K562 (cell line): ENCODE results near the gene SDR42E2. TPM values are rescaled to one million over a fixed set of nuclear protein-coding genes. Genes with fewer than 3 reads are reported as not detected.
A peak's percentile ranks its signal among the peaks of the same experiment; 100 is the strongest.

Experiments used
- ARHGAP35 ChIP-seq: fragments of 450-650 bp; IDR thresholded peaks from 2 replicates; pipeline ENCODE4 v1.6.1; 2018; ENCODE audit not compliant: partially characterized antibody
- ATF7 ChIP-seq: fragments of 450-650 bp; IDR thresholded peaks from 2 replicates; pipeline ENCODE4 v1.7.1; 2014; ENCODE audit warnings: mild to moderate bottlenecking, moderate library complexity
- CEBPB ChIP-seq: fragments of 450-650 bp; IDR thresholded peaks from 2 replicates; pipeline ENCODE4 v1.6.1; 2016; ENCODE audit warnings: missing genetic modification characterization, missing compliant biosample characterization
- CHCHD3 ChIP-seq: fragments of 250-450 bp; sonication (Bioruptor Pico); IDR thresholded peaks from 2 replicates; pipeline ENCODE4 v2.1.2; 2022; ENCODE audit warnings: mild to moderate bottlenecking
- CTBP1 ChIP-seq: fragments of 450-650 bp; IDR thresholded peaks from 2 replicates; pipeline ENCODE4 v1.6.1; 2016; ENCODE audit warnings: borderline replicate concordance
- DACH1 ChIP-seq: fragments of 450-650 bp; IDR thresholded peaks from 2 replicates; pipeline ENCODE4 v1.6.1; 2018; ENCODE audit not compliant: partially characterized antibody
- HDAC6 ChIP-seq: IDR thresholded peaks from 2 replicates; pipeline ENCODE4 v1.6.1; 2012; ENCODE audit warnings: low read depth, mild to moderate bottlenecking, control low read depth, inconsistent platforms, low read length, moderate library complexity
- IRF2 ChIP-seq: sonication (generic); formaldehyde crosslinking; IDR thresholded peaks from 2 replicates; pipeline ENCODE4 v1.8.1; 2022; ENCODE audit warnings: mild to moderate bottlenecking, missing genetic modification reagents
- KDM4B ChIP-seq, 2 experiments: fragments of 450-650 bp in 1 of 2; sonication (generic) in 1 of 2; IDR thresholded peaks; 2 replicates each; pipeline ENCODE4 v1.6.1; 2016 to 2017; ENCODE audit warnings: borderline replicate concordance in 2 of 2, antibody characterized with exemption in 1 of 2, low read depth in 1 of 2, mild to moderate bottlenecking in 1 of 2
- MBD2 ChIP-seq: sonication (generic); IDR thresholded peaks from 2 replicates; pipeline ENCODE4 v1.6.1; 2016; ENCODE audit warnings: low read depth, borderline replicate concordance
- MIER1 ChIP-seq: fragments of 450-650 bp; IDR thresholded peaks from 2 replicates; pipeline ENCODE4 v1.6.1; 2016; ENCODE audit warnings: antibody characterized with exemption, mild to moderate bottlenecking, low read depth
- NR4A1 ChIP-seq, 2 experiments: fragments of 250-450 bp in 1 of 2; fragments of 450-650 bp in 1 of 2; sonication (Bioruptor Pico) in 1 of 2; IDR thresholded peaks; 2 replicates each; pipeline versions ENCODE4 v1.4.0 to v1.6.1; 2016 to 2020; ENCODE audit warnings: mild to moderate bottlenecking in 2 of 2, missing compliant biosample characterization in 1 of 2, missing genetic modification characterization in 1 of 2, moderate library complexity in 1 of 2
- NUFIP1 ChIP-seq: fragments of 450-650 bp; IDR thresholded peaks from 2 replicates; pipeline ENCODE4 v1.6.1; 2018; ENCODE audit not compliant: partially characterized antibody
- PML ChIP-seq: IDR thresholded peaks from 2 replicates; pipeline ENCODE4 v1.6.1; 2012; ENCODE audit warnings: low read length, inconsistent platforms
- RAD21 ChIP-seq, 2 experiments: fragments of 250-450 bp in 1 of 2; fragments of 450-650 bp in 1 of 2; sonication (Bioruptor Pico) in 1 of 2; formaldehyde crosslinking in 1 of 2; IDR thresholded peaks in 1 of 2; conservative IDR thresholded peaks in 1 of 2; 2 replicates each; pipeline versions ENCODE4 v1.4.0 to v1.8.0; 2020 to 2022; ENCODE audit warnings: mild to moderate bottlenecking in 2 of 2, moderate library complexity in 1 of 2
- RBM39 ChIP-seq: fragments of 200-400 bp; formaldehyde crosslinking; optimal IDR thresholded peaks from 2 replicates; pipeline ENCODE3; 2018; ENCODE audit warnings: low read depth, low read length
- SMAD4 ChIP-seq: fragments of 250-450 bp; sonication (Bioruptor Pico); conservative IDR thresholded peaks from 2 replicates; pipeline ENCODE4 v1.8.0; 2021; ENCODE audit warnings: inconsistent platforms, mild to moderate bottlenecking, moderate library complexity
- SMARCE1 ChIP-seq: fragments of 450-650 bp; IDR thresholded peaks from 2 replicates; pipeline ENCODE4 v1.7.1; 2016; ENCODE audit warnings: mild to moderate bottlenecking
- ZBTB17 ChIP-seq: fragments of 450-650 bp; formaldehyde crosslinking; IDR thresholded peaks from 2 replicates; pipeline ENCODE4 v1.4.0; 2020; ENCODE audit warnings: mild to moderate bottlenecking
- ZC3H11A ChIP-seq: IDR thresholded peaks from 2 replicates; pipeline ENCODE4 v1.6.1; 2012; ENCODE audit warnings: low read depth, low read length, improper control_type of control experiment
- ZNF121 ChIP-seq: sonication (generic); formaldehyde crosslinking; conservative IDR thresholded peaks from 2 replicates; pipeline ENCODE4 v1.8.0; 2022; ENCODE audit warnings: missing genetic modification reagents
- ZNF184 ChIP-seq: sonication (generic); formaldehyde crosslinking; IDR thresholded peaks from 2 replicates; pipeline ENCODE4 v1.5.0; 2020; ENCODE audit warnings: missing genetic modification reagents
- ZNF232 ChIP-seq: sonication (generic); formaldehyde crosslinking; IDR thresholded peaks from 2 replicates; pipeline ENCODE4 v1.8.0; 2022; ENCODE audit warnings: mild to moderate bottlenecking, missing genetic modification reagents
- ZNF444 ChIP-seq: fragments of 250-450 bp; sonication (Bioruptor Pico); IDR thresholded peaks from 2 replicates; pipeline ENCODE4 v1.4.0; 2020; ENCODE audit warnings: mild to moderate bottlenecking, moderate library complexity
- ZNF76 ChIP-seq: fragments of 250-450 bp; sonication (Bioruptor Pico); IDR thresholded peaks from 2 replicates; pipeline ENCODE4 v1.4.0; 2020; ENCODE audit warnings: mild to moderate bottlenecking, moderate library complexity, borderline replicate concordance
- ZNF830 ChIP-seq: fragments of 250-450 bp; sonication (Bioruptor Pico); IDR thresholded peaks from 2 replicates; pipeline ENCODE4 v1.5.0; 2021; ENCODE audit warnings: mild to moderate bottlenecking
- polyA plus RNA-seq, 8 experiments: library from polyadenylated mRNA; depleted of rRNA in 4 of 8; stranded (reverse) in 5 of 8; unstranded in 3 of 8; fragments of >200 nt; fragmentation: Nextera tagmentation in 2 of 8; fragmentation: Illumina TruSeq in 1 of 8; extraction: Ambion mirVana in 2 of 8; extraction: Trizol in 1 of 8; gene quantifications; 2 replicates each; pipeline versions ENCODE4 v1.2.1 to v1.2.3, GENCODE V29; 2011 to 2014; ENCODE audit warnings: inconsistent platforms in 1 of 8, missing spikeins in 1 of 8
- total RNA-seq, 7 experiments: library from RNA; depleted of rRNA in 6 of 7; stranded (reverse); fragments of >200 nt in 6 of 7; fragmentation: Illumina TruSeq in 2 of 7; extraction: Trizol in 2 of 7; gene quantifications; 2 replicates each; pipeline versions ENCODE4 v1.2.1 to v1.2.3, GENCODE V29; 2011 to 2021; ENCODE audit warnings: low replicate concordance in 1 of 7
- TF ChIP-seq, protein P1 (sequence below): sonication (generic); formaldehyde crosslinking; IDR thresholded peaks from 2 replicates; pipeline ENCODE4 v1.8.0; 2022; ENCODE audit warnings: mild to moderate bottlenecking, missing genetic modification reagents
- TF ChIP-seq, protein P2 (sequence below): fragments of 450-650 bp; formaldehyde crosslinking; IDR thresholded peaks from 2 replicates; pipeline ENCODE4 v1.4.0; 2022; ENCODE audit warnings: mild to moderate bottlenecking, moderate library complexity

SDR42E2 gene
- total and polyA plus RNA-seq, 9 of the 15 experiments (the other 6 are each of a cell fraction or from before 2014, with no cell fraction given), result 0.03 to 0.07 (median 0.04) TPM; not detected in 4

DNA sequence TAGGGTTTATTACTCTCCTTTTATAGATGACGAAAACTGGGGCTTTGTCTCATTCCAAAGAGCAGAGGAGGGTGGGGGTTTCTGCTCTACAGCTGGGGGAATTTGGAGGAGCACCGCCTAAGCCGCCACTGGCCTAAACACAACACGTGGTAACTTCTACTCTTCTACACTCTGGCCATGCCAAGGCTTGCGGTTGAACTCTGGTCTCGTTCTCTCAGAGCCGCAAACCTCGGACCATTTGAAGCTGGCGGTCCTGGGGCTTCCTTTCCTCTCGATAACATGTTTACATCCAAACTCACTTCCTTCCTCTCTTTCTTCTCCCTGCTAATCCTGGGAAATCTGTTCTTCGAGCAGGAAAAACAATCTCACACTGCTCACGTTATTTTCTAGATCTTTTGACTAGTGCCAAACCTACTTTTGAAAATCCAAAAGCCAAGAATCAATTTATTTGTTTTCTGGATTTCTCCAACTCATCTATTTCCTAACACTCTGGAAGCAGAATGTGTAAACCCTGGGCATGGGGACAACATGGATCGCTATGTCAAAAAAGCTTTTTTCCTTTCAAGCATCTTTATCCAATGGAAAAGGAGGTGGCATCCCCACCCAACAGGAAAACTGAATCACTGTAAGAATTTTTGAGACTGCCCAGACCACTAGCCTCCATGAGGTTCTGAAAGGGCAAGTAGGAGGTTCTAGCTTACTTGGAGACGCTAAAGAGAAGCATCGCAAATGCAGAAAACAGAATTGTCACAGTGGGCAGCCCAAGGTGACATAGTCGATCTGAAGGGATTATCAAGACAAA, 30.2 kb downstream of the SDR42E2 start (continued):
- no peak for TF ChIP-seq ATF7
- TF ChIP-seq ZNF76 (CRISPR knock-in tag), result no peak; the same call in 1 of the 2 replicates
- no peak for TF ChIP-seq ZBTB17
- TF ChIP-seq SMAD4 (CRISPR knock-in tag), result no peak; the same call in 1 of the 2 replicates
- TF ChIP-seq ZNF444 (CRISPR knock-in tag), result no peak
- TF ChIP-seq CTBP1, result no peak
- no peak for TF ChIP-seq MBD2
- TF ChIP-seq NUFIP1, result peak; percentile 10
- TF ChIP-seq IRF2 (CRISPR knock-in tag), result no peak
- TF ChIP-seq ZNF232 (CRISPR knock-in tag), result no peak
- TF ChIP-seq, protein P1, sequence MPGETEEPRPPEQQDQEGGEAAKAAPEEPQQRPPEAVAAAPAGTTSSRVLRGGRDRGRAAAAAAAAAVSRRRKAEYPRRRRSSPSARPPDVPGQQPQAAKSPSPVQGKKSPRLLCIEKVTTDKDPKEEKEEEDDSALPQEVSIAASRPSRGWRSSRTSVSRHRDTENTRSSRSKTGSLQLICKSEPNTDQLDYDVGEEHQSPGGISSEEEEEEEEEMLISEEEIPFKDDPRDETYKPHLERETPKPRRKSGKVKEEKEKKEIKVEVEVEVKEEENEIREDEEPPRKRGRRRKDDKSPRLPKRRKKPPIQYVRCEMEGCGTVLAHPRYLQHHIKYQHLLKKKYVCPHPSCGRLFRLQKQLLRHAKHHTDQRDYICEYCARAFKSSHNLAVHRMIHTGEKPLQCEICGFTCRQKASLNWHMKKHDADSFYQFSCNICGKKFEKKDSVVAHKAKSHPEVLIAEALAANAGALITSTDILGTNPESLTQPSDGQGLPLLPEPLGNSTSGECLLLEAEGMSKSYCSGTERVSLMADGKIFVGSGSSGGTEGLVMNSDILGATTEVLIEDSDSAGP, result no peak
- TF ChIP-seq CEBPB (tag), result no peak
- TF ChIP-seq, protein P2, sequence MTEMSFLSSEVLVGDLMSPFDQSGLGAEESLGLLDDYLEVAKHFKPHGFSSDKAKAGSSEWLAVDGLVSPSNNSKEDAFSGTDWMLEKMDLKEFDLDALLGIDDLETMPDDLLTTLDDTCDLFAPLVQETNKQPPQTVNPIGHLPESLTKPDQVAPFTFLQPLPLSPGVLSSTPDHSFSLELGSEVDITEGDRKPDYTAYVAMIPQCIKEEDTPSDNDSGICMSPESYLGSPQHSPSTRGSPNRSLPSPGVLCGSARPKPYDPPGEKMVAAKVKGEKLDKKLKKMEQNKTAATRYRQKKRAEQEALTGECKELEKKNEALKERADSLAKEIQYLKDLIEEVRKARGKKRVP (CRISPR knock-in tag), result no peak
- no peak for TF ChIP-seq DACH1
- TF ChIP-seq MIER1, result no peak
- TF ChIP-seq RBM39, result no peak
- TF ChIP-seq ZNF121 (CRISPR knock-in tag), result no peak
- TF ChIP-seq KDM4B (IDR thresholded peaks at IDR 0.05; ENCODE audit: borderline replicate concordance in 2 of 2, low read depth in 1 of 2), result no peak
- no peak for TF ChIP-seq ZNF184 (CRISPR knock-in tag)
- no peak for TF ChIP-seq ZNF830
- TF ChIP-seq NR4A1 (CRISPR knock-in tag; IDR thresholded peaks at IDR 0.05), result no peak
- TF ChIP-seq NR4A1 (tag; IDR thresholded peaks at IDR 0.05), result 0 out of 2 replicates have a peak, but pooled peaks have one; percentile 24
- TF ChIP-seq HDAC6, result no peak
- TF ChIP-seq SMARCE1, result 0 out of 2 replicates have a peak, but pooled peaks have one; percentile 9
- TF ChIP-seq ARHGAP35, result no peak
- TF ChIP-seq RAD21 (CRISPR knock-in tag; conservative IDR thresholded peaks at IDR 0.05 in 1 of 2, IDR thresholded peaks at IDR 0.05 in 1 of 2), result no peak
- no peak for TF ChIP-seq CHCHD3 (CRISPR knock-in tag)
- TF ChIP-seq PML, result no peak
- no peak for TF ChIP-seq ZC3H11A
